Progenitor cell of endocrine pancreas (in vitro differentiated cells): ENCODE measurements around the gene ITCH. TPM values are rescaled to one million over a fixed set of nuclear protein-coding genes. Genes with fewer than 3 reads are reported as not detected.
A peak's percentile ranks its signal among the peaks of the same experiment; 100 is the strongest.
"Not testable (repeated sequence)": the region's sequence is repeated elsewhere in the genome, so short reads cannot be mapped to it uniquely, and the experiment has no call there.

Source experiments
- DNase-seq: peaks from one replicate; pipeline ENCODE4 v3.0.0; 2021; ENCODE audit warnings: low spot score; ENCODE audit not compliant: unreplicated experiment
- H3K27ac Mint-ChIP-seq: 2 replicates; pipeline ENCODE4 v1.8.0; 2021; ENCODE audit warnings: mild to moderate bottlenecking, moderate library complexity, mixed read lengths
- H3K27me3 Mint-ChIP-seq: 2 replicates; pipeline ENCODE4 v1.8.0; 2021; ENCODE audit warnings: mixed read lengths
- H3K36me3 Mint-ChIP-seq: 2 replicates; pipeline ENCODE4 v1.8.0; 2022; ENCODE audit warnings: mixed read lengths; ENCODE audit not compliant: insufficient read depth
- H3K4me1 Mint-ChIP-seq: 2 replicates; pipeline ENCODE4 v1.8.0; 2021; ENCODE audit warnings: low read depth, mixed read lengths
- H3K4me3 Mint-ChIP-seq: 2 replicates; pipeline ENCODE4 v1.8.0; 2021; ENCODE audit warnings: low read depth, mild to moderate bottlenecking, moderate library complexity, mixed read lengths
- H3K9me3 Mint-ChIP-seq: 2 replicates; pipeline ENCODE4 v1.8.0; 2021; ENCODE audit warnings: low read depth, mixed read lengths
- total RNA-seq: library from RNA; stranded (reverse); gene quantifications from 2 replicates; pipeline ENCODE4 v1.2.1, GENCODE V29; 2021
- TF ChIP-seq, protein P1 (sequence below): fragments of 200-600 bp; sonication (generic); IDR thresholded peaks from one replicate; pipeline ENCODE4 v1.5.0; 2021; ENCODE audit warnings: antibody characterized with exemption, mild to moderate bottlenecking; ENCODE audit not compliant: unreplicated experiment

ITCH gene
- total RNA-seq, 1 donor from 2014 or later, result 83.9 TPM

DNA sequence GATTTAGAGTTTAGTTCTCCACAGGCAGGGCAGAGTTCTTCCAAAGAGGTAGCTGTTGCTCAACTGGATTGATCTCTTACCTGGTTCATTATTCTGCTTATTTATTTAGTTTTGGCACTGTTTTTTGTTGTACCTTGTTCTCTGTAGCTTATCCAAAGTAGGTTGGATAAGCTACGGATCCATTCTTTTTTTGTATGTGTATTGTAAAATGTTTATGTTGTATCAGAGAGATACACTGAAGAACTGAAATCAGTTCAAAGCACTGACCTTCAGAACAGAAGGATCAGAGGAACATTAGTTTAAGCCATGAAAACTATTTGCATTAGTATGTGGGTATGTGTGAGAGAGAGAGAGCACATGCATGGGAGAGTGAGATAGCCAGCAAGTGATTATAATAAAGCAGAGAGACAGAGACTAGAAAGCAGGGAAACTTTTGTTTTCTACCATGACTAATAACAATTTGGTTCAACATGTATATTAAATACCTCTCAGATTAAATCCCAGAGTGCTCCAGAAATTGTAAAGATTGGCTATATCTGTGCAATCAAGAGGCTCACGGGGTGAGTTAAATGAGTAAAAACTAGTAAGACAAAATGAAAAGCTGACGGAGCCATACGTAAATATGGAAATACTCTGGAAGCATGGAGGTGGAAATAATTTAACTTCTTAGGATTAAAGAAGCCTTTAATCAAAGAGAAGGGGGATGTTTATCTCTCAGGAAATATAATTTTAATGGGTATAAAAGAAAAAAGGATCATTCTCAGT lies 40.2 kb downstream of the ITCH start:
- H3K36me3 Mint-ChIP-seq, result peaks cover 15% of the 10 kb centered on the region

DNA sequence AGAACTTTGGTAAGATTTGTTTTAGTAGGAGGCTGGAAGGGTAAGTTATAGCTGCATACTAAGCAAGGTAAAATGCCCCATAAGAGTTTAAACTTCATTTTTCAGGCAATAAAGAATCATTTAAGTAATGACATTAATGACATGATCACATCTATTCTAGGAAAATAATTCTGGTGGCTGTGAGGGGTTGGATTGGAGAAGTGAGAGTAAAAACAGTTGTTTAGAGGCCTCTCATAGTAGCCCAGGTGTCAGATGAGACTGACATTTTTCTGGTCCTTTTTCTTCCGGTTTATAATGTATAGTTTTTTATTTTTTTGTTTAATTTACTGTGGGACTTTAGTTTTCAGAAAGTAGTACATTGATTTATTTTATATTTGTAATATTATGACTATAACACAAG lies 40.8 kb downstream of the ITCH start:
- TF ChIP-seq, protein P1, sequence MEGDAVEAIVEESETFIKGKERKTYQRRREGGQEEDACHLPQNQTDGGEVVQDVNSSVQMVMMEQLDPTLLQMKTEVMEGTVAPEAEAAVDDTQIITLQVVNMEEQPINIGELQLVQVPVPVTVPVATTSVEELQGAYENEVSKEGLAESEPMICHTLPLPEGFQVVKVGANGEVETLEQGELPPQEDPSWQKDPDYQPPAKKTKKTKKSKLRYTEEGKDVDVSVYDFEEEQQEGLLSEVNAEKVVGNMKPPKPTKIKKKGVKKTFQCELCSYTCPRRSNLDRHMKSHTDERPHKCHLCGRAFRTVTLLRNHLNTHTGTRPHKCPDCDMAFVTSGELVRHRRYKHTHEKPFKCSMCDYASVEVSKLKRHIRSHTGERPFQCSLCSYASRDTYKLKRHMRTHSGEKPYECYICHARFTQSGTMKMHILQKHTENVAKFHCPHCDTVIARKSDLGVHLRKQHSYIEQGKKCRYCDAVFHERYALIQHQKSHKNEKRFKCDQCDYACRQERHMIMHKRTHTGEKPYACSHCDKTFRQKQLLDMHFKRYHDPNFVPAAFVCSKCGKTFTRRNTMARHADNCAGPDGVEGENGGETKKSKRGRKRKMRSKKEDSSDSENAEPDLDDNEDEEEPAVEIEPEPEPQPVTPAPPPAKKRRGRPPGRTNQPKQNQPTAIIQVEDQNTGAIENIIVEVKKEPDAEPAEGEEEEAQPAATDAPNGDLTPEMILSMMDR, result no peak
- Mint-ChIP-seq H3K4me1 (peaks cover 16% of the 10 kb centered on the region), H3K36me3 (peaks cover 18% of the 10 kb centered on the region), H3K9me3 (no peaks in the 10 kb centered on the region), H3K27me3 (no peaks in the 10 kb centered on the region), H3K4me3 (no peak overlapping the region), H3K27ac (peak overlapping the region; percentile 10)
- DNase-seq, result no peak

More for the DNA sequence above, 40.2 kb downstream of the ITCH start:
- H3K4me1 Mint-ChIP-seq, result peaks cover 16% of the 10 kb centered on the region
- peak overlapping the region; percentile 10 for H3K27ac Mint-ChIP-seq
- H3K27me3 Mint-ChIP-seq, result no peaks in the 10 kb centered on the region
- TF ChIP-seq, protein P1, result no peak
- DNase-seq, result no peak
- H3K9me3 Mint-ChIP-seq, result no peaks in the 10 kb centered on the region
- no peak overlapping the region for H3K4me3 Mint-ChIP-seq

DNA sequence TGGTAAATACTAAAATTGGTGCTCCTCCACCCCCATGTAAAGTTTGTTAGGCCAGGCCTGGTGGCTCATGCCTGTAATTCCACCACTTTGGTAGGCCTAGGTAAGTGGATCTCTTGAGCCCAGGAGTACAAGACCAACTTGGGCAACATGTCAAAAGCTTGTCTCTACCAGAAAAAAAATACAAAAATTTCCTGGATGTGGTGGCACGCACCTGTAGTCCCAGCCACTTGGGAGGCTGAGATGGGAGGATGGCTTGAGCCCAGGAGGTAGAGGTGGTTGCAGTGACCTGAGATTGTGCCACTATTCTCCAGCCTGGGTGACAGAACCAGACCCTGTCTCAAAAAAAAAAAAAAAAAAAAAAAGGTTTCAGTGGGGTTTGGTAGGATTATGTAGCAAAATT lies 41.7 kb downstream of the ITCH start:
- TF ChIP-seq, protein P1, result no peak
- Mint-ChIP-seq H3K27ac (no peak overlapping the region), H3K4me1 (peaks cover 16% of the 10 kb centered on the region), H3K27me3 (no peaks in the 10 kb centered on the region), H3K9me3 (no peaks in the 10 kb centered on the region), H3K4me3 (no peak overlapping the region), H3K36me3 (peaks cover 24% of the 10 kb centered on the region)
- DNase-seq, result no peak

DNA sequence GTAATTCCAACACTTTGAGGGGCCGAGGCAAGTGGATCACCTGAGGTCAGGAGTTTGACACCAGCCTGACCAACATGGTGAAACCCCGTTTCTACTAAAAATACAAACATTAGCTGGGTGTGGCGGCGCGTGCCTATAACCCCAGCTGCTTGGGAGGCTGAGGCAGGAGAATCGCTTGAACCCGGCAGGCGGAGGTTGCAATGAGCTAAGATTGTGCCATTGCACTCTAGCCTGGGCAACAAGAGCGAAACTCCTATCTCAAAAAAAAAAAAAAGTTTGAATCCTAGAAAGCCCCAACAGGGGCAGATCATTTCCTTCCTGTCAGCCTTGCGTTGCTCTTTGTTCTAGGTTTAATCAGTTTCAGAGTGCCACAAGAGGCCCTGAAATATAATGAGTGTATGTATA lies 42.2 kb downstream of the ITCH start:
- Mint-ChIP-seq H3K36me3 (peaks cover 26% of the 10 kb centered on the region), H3K4me1 (peaks cover 16% of the 10 kb centered on the region)
- H3K27ac Mint-ChIP-seq, H3K27me3 Mint-ChIP-seq, H3K9me3 Mint-ChIP-seq, H3K4me3 Mint-ChIP-seq, DNase-seq: not testable (repeated sequence)

DNA sequence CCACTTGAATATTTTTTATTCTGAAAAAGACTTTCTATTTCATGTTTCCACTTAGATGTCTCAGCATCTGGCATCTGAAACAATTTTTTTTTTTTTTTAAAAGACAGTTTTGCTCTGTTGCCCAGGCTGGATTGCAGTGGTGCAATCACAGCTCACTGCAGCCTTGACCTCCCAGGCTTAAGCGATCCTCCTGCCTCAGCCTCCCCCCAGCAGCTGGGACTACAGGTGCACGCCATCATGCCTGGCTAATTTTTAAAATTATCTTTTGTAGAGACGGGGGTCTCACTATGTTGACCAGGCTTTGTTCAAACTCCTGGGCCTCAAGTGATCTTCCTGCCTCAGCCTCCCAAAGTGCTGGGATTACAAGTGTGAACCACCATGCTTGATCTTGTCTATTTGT lies 42.9 kb downstream of the ITCH start:
- H3K27me3 Mint-ChIP-seq, H3K27ac Mint-ChIP-seq, H3K9me3 Mint-ChIP-seq, H3K4me3 Mint-ChIP-seq, DNase-seq: not testable (repeated sequence)
- Mint-ChIP-seq H3K4me1 (peaks cover 16% of the 10 kb centered on the region), H3K36me3 (peaks cover 30% of the 10 kb centered on the region)

DNA sequence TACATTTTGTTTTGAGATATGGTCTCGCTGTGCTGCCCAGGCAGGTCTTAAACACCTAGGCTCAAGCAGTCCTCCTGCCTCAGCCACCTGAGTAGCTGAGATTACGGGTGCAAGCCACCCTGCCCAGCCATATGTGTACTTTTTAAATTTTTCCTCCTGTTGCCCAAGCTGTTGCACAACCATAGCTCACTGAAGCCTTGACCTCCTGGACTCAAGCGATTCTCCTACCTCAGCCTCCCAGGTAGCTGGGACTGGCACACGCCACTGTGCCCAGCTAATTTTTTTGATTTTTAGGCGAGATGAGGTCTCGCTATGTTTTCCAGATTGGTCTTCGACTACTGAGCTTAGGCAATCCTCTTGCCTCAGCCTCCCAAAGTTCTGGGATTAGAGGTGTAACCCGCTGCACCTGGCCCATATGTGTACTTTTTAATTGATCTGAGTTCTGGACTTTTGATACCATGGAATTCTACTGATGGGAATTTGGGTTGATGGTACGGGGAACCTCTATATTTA lies 44.9 kb downstream of the ITCH start:
- Mint-ChIP-seq H3K9me3 (no peaks in the 10 kb centered on the region), H3K27ac (peak overlapping the region; percentile 46), H3K4me3 (no peak overlapping the region), H3K4me1 (peaks cover 6% of the 10 kb centered on the region), H3K36me3 (peaks cover 31% of the 10 kb centered on the region), H3K27me3 (no peaks in the 10 kb centered on the region)
- TF ChIP-seq, protein P1, result no peak
- no peak for DNase-seq
